Thyroid gland (tissue), 4 donors: ENCODE data around the gene CTSD. TPM values are rescaled to one million over a fixed set of nuclear protein-coding genes. Genes with fewer than 3 reads are reported as not detected.

Source experiments
- DNase-seq, 2 donors: peaks; one replicate each; pipeline ENCODE4 v3.0.0-alpha.2; 2019
- H3K27ac ChIP-seq, 3 donors: fragments of 200-600 bp; sonication (generic); 1 replicate in 2 of 3; 2 replicates in 1 of 3; pipeline ENCODE4 v1.5.1; 2016 to 2019; ENCODE audit warnings: mild to moderate bottlenecking in 1 of 3, moderate library complexity in 1 of 3
- H3K27me3 ChIP-seq: fragments of 200-600 bp; sonication (generic); one replicate; pipeline ENCODE4 v1.5.1; 2019
- H3K36me3 ChIP-seq, 2 donors: fragments of 200-600 bp; sonication (generic); one replicate each; pipeline ENCODE4 v1.5.1; 2016 to 2019
- H3K4me1 ChIP-seq, 2 donors: fragments of 200-600 bp; sonication (generic); one replicate each; pipeline ENCODE4 v1.5.1; 2017 to 2019
- H3K4me3 ChIP-seq, 3 donors: fragments of 200-600 bp; sonication (generic); replicated peaks in 1 of 3; 1 replicate in 2 of 3; 2 replicates in 1 of 3; pipeline ENCODE4 v1.5.1; 2016; ENCODE audit warnings: mild to moderate bottlenecking in 1 of 3
- H3K9me3 ChIP-seq: fragments of 200-600 bp; sonication (generic); one replicate; pipeline ENCODE4 v1.5.1; 2017
- POLR2A ChIP-seq, 2 donors: fragments of 450-650 bp; IDR thresholded peaks; one replicate each; pipeline ENCODE4 v1.6.1; 2017; ENCODE audit warnings: antibody characterized with exemption in 2 of 2, mild to moderate bottlenecking in 2 of 2, moderate library complexity in 1 of 2
- WGBS, 2 donors: methylation state at CpG; one replicate each; pipeline ENCODE4 v1.1.5; 2017; 5-methylcytosine and 5-hydroxymethylcytosine counted together
- intact Hi-C: fragments of 100-400 bp; cut with DNase I; formaldehyde crosslinking; loops from one replicate; pipeline ENCODE4 v1.15.1; 2023
- total RNA-seq, 4 donors: library from RNA; depleted of rRNA; stranded (reverse); fragments of >200 nt; gene quantifications; one replicate each; pipeline ENCODE4 v1.2.3, GENCODE V29; 2016
- TF ChIP-seq, protein P1 (sequence below), 6 experiments: fragments of 200-600 bp in 3 of 6; fragments of 450-650 bp in 3 of 6; sonication (generic) in 3 of 6; IDR thresholded peaks; one replicate each; pipeline ENCODE4 v1.5.1; 2016 to 2019; ENCODE audit warnings: antibody characterized with exemption in 6 of 6, mild to moderate bottlenecking in 2 of 6, inconsistent platforms in 1 of 6, moderate library complexity in 1 of 6

CTSD gene
- total RNA-seq, 4 donors from 2014 or later = 363 to 577 (median 457) TPM

DNA sequence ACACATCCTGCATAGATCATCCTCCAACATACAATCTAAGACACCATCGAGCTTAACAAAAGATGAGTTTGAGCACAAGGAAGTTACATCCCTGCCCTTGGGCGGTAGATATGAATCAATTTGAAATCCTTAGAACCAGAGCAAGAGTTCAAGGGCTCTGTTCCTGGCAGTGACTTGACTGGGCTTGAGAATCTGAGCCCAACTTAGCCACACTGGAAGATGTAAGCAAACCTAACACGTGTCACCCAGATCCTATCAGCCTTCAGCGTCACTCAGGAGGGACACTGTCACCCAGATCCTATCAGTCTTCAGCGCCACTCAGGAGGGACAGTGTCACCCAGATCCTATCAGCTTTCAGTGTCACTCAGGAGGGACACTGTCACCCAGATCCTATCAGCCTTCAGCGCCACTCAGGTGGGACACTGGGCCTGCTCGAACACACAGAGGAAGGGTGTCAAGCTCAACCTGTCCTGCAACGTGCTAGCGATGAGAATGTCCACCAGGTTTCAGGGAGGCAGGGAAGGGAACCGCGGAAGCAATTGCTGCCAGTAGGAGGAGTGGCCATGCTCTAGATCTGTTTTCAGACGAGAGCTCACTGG is 32.8 kb upstream of the CTSD start:
- intact Hi-C loops = no loop called here
- Histone ChIP-seq H3K4me3 (no peak overlapping the region), H3K4me1 (no peaks in the 10 kb centered on the region), H3K9me3 (no peaks in the 10 kb centered on the region), H3K27ac (no peak overlapping the region), H3K36me3 (no peaks in the 10 kb centered on the region), H3K27me3 (no peaks in the 10 kb centered on the region)
- 41 to 54% methylated on average over 10 to 12 of the region's 12 CpGs for WGBS, 2 donors
- DNase-seq = no peak
- TF ChIP-seq, protein P1, sequence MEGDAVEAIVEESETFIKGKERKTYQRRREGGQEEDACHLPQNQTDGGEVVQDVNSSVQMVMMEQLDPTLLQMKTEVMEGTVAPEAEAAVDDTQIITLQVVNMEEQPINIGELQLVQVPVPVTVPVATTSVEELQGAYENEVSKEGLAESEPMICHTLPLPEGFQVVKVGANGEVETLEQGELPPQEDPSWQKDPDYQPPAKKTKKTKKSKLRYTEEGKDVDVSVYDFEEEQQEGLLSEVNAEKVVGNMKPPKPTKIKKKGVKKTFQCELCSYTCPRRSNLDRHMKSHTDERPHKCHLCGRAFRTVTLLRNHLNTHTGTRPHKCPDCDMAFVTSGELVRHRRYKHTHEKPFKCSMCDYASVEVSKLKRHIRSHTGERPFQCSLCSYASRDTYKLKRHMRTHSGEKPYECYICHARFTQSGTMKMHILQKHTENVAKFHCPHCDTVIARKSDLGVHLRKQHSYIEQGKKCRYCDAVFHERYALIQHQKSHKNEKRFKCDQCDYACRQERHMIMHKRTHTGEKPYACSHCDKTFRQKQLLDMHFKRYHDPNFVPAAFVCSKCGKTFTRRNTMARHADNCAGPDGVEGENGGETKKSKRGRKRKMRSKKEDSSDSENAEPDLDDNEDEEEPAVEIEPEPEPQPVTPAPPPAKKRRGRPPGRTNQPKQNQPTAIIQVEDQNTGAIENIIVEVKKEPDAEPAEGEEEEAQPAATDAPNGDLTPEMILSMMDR (IDR thresholded peaks at IDR 0.05) = no peak
- TF ChIP-seq POLR2A (IDR thresholded peaks at IDR 0.05) = no peak

DNA sequence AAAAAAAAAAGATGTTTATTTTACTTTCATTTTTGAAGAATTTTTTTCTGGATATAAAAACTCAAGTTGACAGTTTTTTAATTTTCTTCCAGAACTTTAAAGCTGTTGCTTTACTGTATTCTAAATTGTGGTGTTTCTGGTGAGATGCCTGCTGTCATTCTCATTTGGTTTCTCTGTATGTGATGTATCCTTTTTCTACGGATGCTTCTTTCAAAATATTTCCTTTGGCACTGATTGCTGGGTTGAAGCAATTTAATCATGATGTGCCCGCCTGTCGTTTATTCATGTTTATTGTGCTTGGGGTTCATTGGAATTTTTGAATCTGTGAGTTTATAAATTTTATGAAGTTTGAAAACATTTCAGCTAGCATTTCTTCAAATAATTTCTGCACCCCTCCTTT is 29.4 kb upstream of the CTSD start:
- H3K27ac ChIP-seq = no peak overlapping the region
- no peak for TF ChIP-seq POLR2A (IDR thresholded peaks at IDR 0.05)
- TF ChIP-seq, protein P1 (IDR thresholded peaks at IDR 0.05) = no peak
- intact Hi-C loops = no loop called here
- H3K9me3 ChIP-seq = no peaks in the 10 kb centered on the region
- no peaks in the 10 kb centered on the region for H3K27me3 ChIP-seq
- H3K36me3 ChIP-seq = no peaks in the 10 kb centered on the region
- 60 to 80% methylated on average over 3 of the region's 3 CpGs for WGBS, 2 donors
- no peaks in the 10 kb centered on the region for H3K4me1 ChIP-seq
- no peak for DNase-seq
- no peak overlapping the region for H3K4me3 ChIP-seq

DNA sequence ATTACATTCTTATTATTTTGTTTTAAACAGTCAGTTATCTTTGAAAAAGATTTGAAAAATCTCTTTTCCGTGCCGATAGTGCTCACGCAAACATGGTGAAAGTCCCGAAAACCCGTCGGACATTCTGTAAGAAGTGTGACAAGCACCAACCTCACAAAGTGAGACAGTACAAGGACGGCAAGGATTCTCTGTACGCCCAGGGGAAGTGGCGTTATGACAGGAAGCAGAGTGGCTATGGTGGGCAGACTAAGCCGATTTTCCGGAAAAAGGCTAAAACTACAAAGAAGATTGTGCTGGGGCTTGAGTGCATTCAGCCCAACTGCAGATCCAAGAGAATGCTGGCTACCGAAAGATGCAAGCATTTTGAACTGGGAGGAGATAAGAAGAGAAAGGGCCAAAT is 28.7 kb upstream of the CTSD start:
- 75 to 79% methylated on average over 12 of the region's 12 CpGs for WGBS, 2 donors
- no peaks in the 10 kb centered on the region for H3K9me3 ChIP-seq
- no peak for DNase-seq

DNA sequence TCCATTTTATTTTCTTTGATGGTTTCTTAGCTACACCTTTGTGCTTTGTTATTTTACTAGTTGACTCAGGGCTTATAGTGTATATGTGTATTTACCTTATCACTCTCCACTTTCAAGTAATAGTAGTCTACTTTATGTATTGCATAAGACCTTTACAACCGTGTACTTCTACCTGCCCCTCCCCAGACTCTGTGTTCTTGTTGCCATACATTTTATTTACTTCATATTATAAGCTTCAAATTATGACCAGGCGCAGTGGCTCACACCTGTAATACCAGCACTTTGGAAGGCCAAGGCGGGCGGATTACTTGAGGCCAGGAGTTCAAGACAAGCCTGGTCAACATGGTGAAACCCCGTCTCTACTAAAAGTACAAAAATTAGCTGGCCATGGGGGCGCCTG is 28.2 kb upstream of the CTSD start:
- H3K9me3 ChIP-seq = no peaks in the 10 kb centered on the region
- no peaks in the 10 kb centered on the region for H3K27me3 ChIP-seq
- intact Hi-C loops = no loop called here
- H3K36me3 ChIP-seq = no peaks in the 10 kb centered on the region
- no peak for TF ChIP-seq POLR2A (IDR thresholded peaks at IDR 0.05)
- TF ChIP-seq, protein P1 (IDR thresholded peaks at IDR 0.05) = no peak
- no peak overlapping the region for H3K4me3 ChIP-seq
- no peak overlapping the region for H3K27ac ChIP-seq
- WGBS, 2 donors = 92 to 93% methylated on average over 6 of the region's 6 CpGs
- no peak for DNase-seq
- H3K4me1 ChIP-seq = no peaks in the 10 kb centered on the region

More for the DNA sequence above, 28.7 kb upstream of the CTSD start:
- Histone ChIP-seq H3K27me3 (no peaks in the 10 kb centered on the region), H3K4me3 (no peak overlapping the region), H3K36me3 (no peaks in the 10 kb centered on the region), H3K4me1 (no peaks in the 10 kb centered on the region), H3K27ac (no peak overlapping the region)
- intact Hi-C loops = no loop called here
- no peak for TF ChIP-seq POLR2A (IDR thresholded peaks at IDR 0.05)
- TF ChIP-seq, protein P1 (IDR thresholded peaks at IDR 0.05) = no peak

DNA sequence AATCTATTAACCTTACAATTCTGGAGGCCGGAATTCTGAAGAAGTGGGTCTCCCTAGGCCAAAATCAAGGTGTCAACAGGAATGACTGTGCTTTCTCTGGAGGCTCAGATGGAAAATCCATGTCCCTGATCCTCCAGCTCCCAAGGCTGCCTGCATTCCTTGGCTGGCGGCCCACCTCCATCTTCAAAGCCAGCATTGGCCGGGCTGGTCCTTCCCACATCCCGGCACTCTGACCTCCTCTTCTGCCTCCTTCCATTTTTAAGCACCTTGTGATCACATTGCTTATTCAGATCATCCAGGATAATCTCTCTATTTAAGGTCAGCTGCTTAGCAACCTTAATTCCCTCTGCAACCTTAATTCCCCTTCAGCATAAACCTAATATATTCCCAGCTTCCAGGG is 22.7 kb upstream of the CTSD start:
- WGBS, 2 donors = 88 to 92% methylated on average over 4 of the region's 4 CpGs
- Histone ChIP-seq H3K27ac (no peak overlapping the region), H3K4me1 (no peaks in the 10 kb centered on the region), H3K9me3 (no peaks in the 10 kb centered on the region), H3K27me3 (no peaks in the 10 kb centered on the region), H3K36me3 (no peaks in the 10 kb centered on the region), H3K4me3 (no peak overlapping the region)
- intact Hi-C loops = no loop called here
- no peak for DNase-seq
- no peak for TF ChIP-seq POLR2A (IDR thresholded peaks at IDR 0.05)
- TF ChIP-seq, protein P1 (IDR thresholded peaks at IDR 0.05) = no peak
